Tibial nerve (tissue), 3 donors: Measurements from ENCODE around the gene PRR5.

Experiments
- POLR2A ChIP-seq, 2 donors: fragments of 450-650 bp; IDR thresholded peaks; one replicate each; pipeline ENCODE4 v1.6.1; 2017; ENCODE audit warnings: antibody characterized with exemption in 2 of 2, mild to moderate bottlenecking in 2 of 2, moderate library complexity in 2 of 2
- TF ChIP-seq, protein P1 (sequence below), 5 experiments: fragments of 200-600 bp in 3 of 5; fragments of 450-650 bp in 2 of 5; sonication (generic) in 3 of 5; IDR thresholded peaks; one replicate each; pipeline ENCODE4 v1.5.1; 2016 to 2019; ENCODE audit warnings: antibody characterized with exemption in 5 of 5, mild to moderate bottlenecking in 3 of 5, moderate library complexity in 2 of 5

DNA sequence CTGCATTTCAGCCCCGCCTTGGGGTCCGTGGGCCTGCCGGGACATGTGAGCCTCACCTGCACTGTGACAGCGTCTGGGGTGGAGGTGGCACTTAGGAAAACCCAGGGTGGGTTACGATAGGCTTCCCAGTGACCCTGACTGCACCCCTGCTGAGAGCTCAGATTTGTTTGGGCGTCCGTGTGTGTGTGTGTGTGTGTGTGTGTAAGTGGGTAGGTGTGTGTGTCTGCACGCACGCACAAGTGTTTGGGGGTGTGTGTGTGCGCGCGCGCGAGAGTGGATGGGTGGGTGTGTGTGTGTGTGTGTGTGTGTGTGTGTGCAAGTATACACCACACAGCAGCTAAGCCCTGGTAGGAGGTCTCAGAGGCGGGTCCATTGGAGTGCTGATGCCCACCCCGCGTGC, 38.3 kb downstream of the PRR5 start:
- TF ChIP-seq, protein P1, sequence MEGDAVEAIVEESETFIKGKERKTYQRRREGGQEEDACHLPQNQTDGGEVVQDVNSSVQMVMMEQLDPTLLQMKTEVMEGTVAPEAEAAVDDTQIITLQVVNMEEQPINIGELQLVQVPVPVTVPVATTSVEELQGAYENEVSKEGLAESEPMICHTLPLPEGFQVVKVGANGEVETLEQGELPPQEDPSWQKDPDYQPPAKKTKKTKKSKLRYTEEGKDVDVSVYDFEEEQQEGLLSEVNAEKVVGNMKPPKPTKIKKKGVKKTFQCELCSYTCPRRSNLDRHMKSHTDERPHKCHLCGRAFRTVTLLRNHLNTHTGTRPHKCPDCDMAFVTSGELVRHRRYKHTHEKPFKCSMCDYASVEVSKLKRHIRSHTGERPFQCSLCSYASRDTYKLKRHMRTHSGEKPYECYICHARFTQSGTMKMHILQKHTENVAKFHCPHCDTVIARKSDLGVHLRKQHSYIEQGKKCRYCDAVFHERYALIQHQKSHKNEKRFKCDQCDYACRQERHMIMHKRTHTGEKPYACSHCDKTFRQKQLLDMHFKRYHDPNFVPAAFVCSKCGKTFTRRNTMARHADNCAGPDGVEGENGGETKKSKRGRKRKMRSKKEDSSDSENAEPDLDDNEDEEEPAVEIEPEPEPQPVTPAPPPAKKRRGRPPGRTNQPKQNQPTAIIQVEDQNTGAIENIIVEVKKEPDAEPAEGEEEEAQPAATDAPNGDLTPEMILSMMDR (IDR thresholded peaks at IDR 0.05), result no peak
- no peak for TF ChIP-seq POLR2A (IDR thresholded peaks at IDR 0.05)
